SHP77 treated with DMSO at 0.1 percent for 48 hours (cell line): ENCODE data around the gene FMNL2.
"Not testable (repeated sequence)": the region's sequence is repeated elsewhere in the genome, so short reads cannot be mapped to it uniquely, and the experiment has no call there.

Experiments
- DNase-seq: peaks from one replicate; lab custom pipeline; 2025; lab: John Stamatoyannopoulos, UW

The FMNL2 gene

GRCh38 chr2:152470861-152471854, 136.2 kb downstream of the FMNL2 start:
- DNase-seq, result no peak

- no peak for DNase-seq
These were observed 137.5 kb downstream of the FMNL2 start for GRCh38 chr2:152472481-152472887.

- DNase-seq, result no peak
These were observed 138.3 kb downstream of the FMNL2 start for GRCh38 chr2:152473151-152473857.

GRCh38 chr2:152474523-152474922, 139.5 kb downstream of the FMNL2 start:
- DNase-seq, result not testable (repeated sequence)

GRCh38 chr2:152475982-152476381, 141.0 kb downstream of the FMNL2 start:
- no peak for DNase-seq

- no peak for DNase-seq
These were observed 142.5 kb downstream of the FMNL2 start for GRCh38 chr2:152477347-152478092.

- DNase-seq, result no peak
These were observed 144.3 kb downstream of the FMNL2 start for GRCh38 chr2:152479282-152479681.

- DNase-seq, result no peak
These were observed 145.9 kb downstream of the FMNL2 start for GRCh38 chr2:152480821-152481399.

GRCh38 chr2:152481881-152482583, 147.1 kb downstream of the FMNL2 start:
- DNase-seq, result no peak

DNA sequence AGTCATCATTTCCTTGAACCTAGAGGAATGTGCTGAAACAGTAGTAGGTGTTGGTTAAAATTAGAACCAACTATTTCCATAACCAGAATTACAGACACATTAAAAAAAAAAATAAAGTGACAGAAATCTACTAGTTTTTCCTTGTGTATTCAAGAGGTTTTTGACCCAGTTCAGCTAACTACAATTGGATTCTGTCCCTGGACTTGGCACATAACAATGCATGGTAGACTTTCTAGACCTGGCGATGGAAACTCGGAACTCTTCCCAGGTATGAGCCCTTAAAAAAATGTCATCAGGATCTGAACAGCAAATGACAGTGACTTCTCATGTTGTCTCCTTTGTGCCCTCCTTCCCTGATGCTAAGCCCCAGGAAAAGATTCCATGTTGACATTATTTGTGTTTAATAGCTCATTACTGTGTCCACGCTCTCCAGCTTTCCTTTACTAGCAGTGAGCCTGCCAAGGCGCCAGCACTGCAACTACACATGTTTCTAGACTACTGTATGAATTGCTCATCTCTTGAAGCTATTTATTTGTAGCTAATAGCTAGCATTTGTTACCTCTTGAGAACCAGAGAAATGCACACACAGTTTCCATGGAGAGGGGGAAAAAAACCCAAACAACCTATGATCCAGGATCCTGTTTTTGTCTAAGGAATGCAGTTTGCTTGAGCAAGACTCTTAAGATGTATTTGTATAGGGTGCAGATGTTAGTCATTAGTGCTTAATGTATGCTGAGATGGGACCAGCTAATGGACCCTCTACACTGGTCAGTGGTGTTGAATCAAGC, 148.5 kb downstream of the FMNL2 start:
- DNase-seq, result no peak

DNA sequence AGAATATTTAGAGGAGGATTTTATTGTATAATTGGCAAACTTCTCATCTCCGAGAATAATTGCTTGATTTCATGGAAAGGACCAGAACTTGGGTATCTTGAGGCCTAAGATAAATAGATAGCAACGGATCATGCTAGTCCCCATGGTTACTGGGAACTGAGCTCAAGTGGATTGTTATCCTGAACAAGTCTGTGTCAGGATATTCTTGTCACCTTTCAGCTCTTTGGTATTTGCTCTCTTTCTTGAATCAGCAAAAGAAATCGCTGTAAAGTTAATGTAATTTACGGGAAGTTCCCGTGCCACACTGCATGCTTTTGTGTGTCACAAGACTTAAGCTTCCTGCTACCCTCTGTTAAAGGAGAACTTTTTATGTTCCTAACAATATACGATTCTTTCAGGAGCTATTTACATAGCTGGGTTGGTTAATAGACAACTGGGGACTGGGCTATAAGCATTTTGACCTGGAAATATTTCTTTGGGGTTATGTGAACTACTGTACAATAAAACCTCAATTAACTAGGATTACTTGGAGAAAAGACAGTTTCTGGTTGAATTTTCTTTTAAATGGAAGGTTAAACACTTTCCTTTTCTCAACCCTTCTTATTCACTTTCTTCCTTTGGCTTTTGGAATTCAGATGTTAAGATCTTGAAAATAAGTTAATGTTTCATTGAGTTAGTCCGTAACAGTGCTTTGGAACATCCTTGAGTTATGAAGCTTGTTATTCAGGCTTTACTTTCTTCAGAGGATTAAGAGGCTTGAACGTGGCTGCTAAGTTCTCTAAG, 151.2 kb downstream of the FMNL2 start:
- no peak for DNase-seq

DNA sequence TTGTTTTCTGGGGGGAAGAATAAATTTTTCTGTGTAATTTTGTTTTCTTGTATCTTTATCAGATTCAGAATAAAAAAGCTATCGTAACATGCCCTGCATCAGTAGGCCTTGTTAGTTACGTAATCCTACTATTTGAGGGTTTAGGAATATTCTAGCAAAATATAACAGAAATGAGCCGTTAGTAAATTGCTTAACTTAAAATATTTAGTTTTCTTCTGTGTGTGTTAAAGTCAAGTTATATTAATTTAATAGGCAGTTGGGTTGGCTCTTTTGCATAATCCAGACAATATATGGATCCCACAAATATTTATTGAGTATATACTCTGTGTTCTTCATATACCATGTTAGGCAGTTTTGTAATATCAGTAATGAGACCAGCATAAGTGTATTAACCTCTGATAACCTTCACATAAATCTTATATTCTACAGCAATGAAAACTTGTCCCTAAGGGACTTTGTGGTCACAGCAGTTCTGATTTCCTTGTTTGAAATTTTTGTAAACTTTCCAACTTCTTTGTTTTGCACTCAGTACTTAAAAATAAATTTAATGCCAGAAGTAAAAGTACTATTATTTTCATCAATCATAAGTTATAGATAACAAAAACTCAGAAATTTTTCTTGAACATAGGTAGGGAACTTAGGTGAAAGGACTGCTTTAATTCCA, 151.9 kb downstream of the FMNL2 start:
- no peak for DNase-seq

DNA sequence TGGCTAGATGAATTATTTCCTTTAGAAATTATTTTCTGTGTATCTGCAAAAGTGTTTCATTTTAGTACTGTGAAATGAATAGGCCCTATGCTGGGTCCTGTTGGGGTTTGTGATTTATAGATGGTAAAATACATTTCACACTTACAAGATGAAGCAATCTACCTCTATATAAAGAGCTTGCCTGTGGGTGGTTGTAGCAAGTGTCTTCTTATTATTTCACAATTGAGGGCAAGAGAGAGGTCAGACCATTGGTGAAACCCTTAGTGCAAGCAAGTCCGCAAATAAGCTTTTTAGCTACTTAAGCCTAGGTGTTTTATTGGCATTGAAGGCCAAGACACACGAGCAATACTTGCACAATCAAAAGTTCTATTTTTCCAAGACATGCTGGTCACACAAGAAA, 153.1 kb downstream of the FMNL2 start:
- DNase-seq, result no peak

GRCh38 chr2:152489364-152489763, 154.4 kb downstream of the FMNL2 start:
- DNase-seq, result no peak

DNA sequence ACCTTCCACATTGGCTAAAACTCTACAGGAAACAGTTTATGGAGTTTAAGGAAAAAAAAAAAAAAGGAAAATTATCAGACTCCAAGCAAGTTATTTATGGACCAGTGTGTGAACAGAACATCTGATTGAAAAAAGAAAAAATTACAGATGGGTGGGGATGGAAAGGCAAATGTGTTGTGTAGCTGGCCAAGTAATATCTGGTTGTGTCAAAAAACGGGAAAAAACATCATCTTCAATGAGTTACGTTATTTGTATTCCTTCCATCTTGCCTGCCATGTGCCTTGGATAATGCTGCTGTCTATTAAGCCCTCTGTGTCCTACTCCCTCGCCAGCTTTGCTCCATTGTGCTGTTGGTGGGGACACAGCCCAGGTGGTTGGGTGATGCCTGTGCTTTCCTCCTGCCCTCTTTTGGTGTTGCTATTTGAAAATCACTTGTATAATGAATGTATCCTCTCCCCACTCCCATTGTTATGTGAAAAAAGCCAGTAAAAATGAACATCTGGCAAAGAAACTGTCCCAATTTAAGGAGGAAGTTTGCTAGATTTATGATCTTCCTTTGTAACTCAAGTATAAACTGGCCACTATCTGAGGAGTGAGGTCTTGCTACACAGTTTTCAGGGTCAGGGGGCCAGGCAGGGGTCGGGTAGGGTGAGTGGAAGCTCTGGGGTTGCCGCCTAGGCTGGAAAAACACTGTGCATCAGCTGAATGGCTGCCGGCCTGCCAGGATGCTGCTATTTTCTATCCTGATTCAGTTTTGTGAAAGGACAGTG, 155.9 kb downstream of the FMNL2 start:
- DNase-seq, result no peak

- DNase-seq, result no peak
These were observed 157.2 kb downstream of the FMNL2 start for GRCh38 chr2:152492131-152492530.

GRCh38 chr2:152492911-152493310, 157.9 kb downstream of the FMNL2 start:
- DNase-seq, result no peak

- no peak for DNase-seq
These were observed 158.4 kb downstream of the FMNL2 start for GRCh38 chr2:152493417-152493816.
